Fibroblast of mammary gland (primary cell): ENCODE results near the gene MRPS18C.
A peak's percentile ranks its signal among the peaks of the same experiment; 100 is the strongest.
"Not testable (repeated sequence)": the region's sequence is repeated elsewhere in the genome, so short reads cannot be mapped to it uniquely, and the experiment has no call there.

Source experiments
- DNase-seq: peaks from one replicate; pipeline ENCODE4 v3.0.0-alpha.2; 2010; ENCODE audit warnings: low read depth
- H3K4me3 ChIP-seq: 2 replicates; pipeline ENCODE4 v1.5.1; 2011; ENCODE audit warnings: low read depth, mild to moderate bottlenecking, low read length, moderate library complexity; ENCODE audit not compliant: control insufficient read depth
- TF ChIP-seq, protein P1 (sequence below): conservative IDR thresholded peaks from 2 replicates; pipeline ENCODE4 v1.5.1; 2011; ENCODE audit warnings: low read depth, low read length, inconsistent platforms; ENCODE audit not compliant: control insufficient read depth, insufficient read depth

The MRPS18C gene

DNA sequence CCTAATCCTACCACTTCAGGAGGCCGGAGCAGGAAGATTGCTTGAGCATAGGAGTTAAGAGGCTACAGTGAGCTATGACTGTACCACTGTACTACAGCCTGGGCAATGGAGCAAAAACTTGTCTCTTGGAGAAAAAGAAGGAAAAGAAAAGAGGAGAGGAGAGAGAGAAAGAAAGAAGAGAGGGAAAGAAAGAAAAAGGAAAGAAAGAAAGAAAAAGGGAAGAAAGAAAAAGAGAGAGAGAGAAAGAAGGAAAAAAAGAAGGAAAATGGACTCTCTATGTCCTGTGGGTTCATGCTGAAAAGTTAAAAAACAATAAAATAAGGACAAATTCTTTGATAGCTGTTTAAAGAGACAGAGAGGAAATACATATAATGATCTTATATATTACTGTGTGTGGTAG lies 42.3 kb downstream of the MRPS18C start:
- TF ChIP-seq, protein P1, sequence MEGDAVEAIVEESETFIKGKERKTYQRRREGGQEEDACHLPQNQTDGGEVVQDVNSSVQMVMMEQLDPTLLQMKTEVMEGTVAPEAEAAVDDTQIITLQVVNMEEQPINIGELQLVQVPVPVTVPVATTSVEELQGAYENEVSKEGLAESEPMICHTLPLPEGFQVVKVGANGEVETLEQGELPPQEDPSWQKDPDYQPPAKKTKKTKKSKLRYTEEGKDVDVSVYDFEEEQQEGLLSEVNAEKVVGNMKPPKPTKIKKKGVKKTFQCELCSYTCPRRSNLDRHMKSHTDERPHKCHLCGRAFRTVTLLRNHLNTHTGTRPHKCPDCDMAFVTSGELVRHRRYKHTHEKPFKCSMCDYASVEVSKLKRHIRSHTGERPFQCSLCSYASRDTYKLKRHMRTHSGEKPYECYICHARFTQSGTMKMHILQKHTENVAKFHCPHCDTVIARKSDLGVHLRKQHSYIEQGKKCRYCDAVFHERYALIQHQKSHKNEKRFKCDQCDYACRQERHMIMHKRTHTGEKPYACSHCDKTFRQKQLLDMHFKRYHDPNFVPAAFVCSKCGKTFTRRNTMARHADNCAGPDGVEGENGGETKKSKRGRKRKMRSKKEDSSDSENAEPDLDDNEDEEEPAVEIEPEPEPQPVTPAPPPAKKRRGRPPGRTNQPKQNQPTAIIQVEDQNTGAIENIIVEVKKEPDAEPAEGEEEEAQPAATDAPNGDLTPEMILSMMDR = no peak
- DNase-seq = no peak
- no peak overlapping the region for H3K4me3 ChIP-seq

DNA sequence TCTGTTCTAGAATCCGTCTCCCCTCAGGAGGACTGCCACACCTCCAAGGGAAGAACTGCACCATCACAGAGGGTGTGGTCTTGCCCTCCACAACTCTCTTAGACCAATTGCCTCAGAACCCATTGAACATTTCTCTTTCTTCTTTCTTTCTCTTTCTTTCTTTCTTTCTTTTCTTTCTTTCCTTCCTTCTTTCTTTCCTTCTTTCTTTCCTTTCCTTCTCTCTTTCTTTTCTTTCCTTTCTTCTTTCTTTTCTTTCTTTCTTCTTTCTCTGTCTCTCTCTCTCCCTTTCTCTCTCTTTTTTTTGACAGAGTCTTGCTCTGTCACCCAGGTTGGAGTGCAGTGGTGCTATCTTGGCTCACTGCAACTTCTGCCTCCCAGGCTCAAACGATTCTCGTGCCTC lies 45.8 kb downstream of the MRPS18C start:
- H3K4me3 ChIP-seq, DNase-seq: not testable (repeated sequence)

DNA sequence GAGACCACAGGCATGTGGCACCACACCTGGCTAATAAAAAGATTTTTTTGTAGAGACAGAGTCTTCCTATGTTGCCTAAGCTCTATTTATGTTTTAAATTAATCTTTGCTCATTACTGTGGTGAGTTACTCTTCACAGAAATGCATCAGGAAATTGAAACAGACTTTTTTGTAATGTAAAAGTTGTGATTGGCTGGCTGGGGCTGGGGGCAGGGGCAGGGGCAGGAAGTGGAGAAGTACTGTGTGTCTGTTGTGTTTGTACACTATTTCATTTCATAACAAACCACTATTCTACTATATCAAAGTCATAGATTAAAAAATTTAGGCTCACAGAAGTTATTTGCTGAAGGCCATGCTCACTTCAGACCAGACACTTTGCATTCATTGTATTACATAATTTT lies 48.1 kb downstream of the MRPS18C start:
- no peak for DNase-seq
- no peak overlapping the region for H3K4me3 ChIP-seq
- TF ChIP-seq, protein P1 = no peak

DNA sequence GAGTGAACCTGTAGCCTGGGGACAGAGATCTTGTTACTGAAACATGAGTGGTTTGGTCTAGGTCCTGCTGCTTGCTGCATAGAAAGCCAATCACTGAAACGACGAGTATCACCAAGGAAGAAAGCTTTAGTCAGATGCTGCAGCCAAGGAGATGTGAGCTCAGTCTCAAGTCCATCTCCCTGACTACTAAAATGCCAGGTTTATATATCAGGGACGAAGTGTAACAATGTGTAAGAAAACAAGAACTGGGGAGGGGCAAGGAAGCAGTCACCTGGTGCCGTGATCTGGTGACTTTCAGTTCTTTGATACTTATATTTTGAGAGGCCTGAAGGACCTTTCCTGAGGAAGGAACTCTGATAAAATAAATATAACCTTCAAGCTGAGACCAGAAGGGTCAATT lies 48.6 kb downstream of the MRPS18C start:
- no peak overlapping the region for H3K4me3 ChIP-seq
- TF ChIP-seq, protein P1 = no peak
- DNase-seq = no peak

DNA sequence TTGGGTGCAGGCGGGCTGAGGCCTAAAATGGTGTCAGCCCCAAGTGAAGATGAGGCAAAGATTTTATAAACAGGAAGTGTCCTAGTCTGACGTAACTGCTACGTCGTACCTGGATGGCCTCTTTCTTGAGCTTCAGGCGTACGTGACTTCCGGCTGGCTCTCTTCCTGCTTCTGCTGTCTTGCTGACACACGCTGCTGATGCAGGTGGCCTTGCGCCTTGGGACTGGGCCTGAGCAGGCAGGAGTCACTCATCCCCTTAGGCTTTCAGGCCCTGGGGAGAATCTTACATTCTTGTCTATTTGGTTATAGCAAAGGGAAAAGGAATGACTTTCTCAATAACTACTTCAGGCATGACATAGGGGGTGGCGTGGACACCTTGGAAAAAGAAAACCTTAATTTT lies 49.1 kb downstream of the MRPS18C start:
- TF ChIP-seq, protein P1 = no peak
- no peak overlapping the region for H3K4me3 ChIP-seq
- DNase-seq = no peak

DNA sequence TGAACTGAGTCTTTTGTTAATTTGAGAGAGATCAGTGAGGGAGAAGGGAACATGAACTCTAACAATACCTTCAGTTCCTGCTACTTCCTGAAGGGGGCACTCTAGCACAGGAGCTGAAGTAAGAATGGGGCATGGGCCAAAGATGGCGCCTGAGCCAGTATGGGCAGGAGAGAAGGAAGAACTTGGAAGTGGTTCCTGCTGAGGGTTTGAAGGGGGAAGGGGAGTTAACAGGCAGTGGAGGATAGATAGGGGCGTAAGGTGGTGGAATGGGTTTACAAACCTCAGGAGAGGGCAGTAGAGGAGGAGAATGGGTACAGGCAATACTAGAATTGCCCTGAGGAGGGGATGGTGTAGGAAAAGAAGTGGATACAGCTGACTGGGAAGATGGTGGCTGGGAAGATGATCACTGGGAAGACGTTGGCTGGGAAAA lies 53.3 kb downstream of the MRPS18C start:
- H3K4me3 ChIP-seq = not testable (repeated sequence)
- peak; percentile 68 for DNase-seq
- TF ChIP-seq, protein P1 = peak; percentile 70

DNA sequence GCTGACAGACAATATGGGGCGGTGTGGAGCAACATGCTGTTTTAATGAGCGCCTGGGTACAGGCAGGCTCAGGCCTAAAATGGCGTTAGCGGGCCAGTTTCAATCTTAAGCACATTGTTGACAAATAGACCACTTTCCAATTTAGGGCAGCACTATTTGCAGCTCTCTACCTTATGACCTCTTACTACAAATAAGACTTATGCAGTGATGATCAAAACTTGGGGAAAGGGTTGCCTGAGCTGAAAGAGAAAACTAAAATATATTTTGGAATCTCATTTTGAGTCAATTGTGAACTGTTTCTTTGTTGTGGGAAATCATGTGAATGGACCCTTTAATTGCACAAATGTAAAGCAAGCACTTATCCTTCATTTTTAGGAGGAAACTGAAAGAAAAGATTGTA lies 54.6 kb downstream of the MRPS18C start:
- TF ChIP-seq, protein P1 = no peak
- no peak for DNase-seq
- H3K4me3 ChIP-seq = no peak overlapping the region
